Astrocyte (in vitro differentiated cells and primary cell): Measurements from ENCODE around the gene MFSD6. TPM values are rescaled to one million over a fixed set of nuclear protein-coding genes. Genes with fewer than 3 reads are reported as not detected.

ENCODE experiments used
- DNase-seq: peaks from one replicate; pipeline ENCODE4 v3.0.0-alpha.2; 2010; ENCODE audit warnings: low read depth
- FAIRE-seq: peaks from 2 replicates; lab custom pipeline; 2011; peaks lifted over from hg19 to GRCh38; lab: Jason Lieb, UNC
- H2AFZ ChIP-seq: 2 replicates; pipeline ENCODE4 v1.6.0; 2012; ENCODE audit warnings: low read depth, low read length, inconsistent platforms
- H3K27ac ChIP-seq: 2 replicates; pipeline ENCODE4 v1.5.1; 2011; ENCODE audit warnings: low read depth, low read length, inconsistent platforms
- H3K27me3 ChIP-seq: 2 replicates; pipeline ENCODE4 v1.6.0; 2011; ENCODE audit warnings: low read length, inconsistent platforms; ENCODE audit not compliant: insufficient read depth
- H3K36me3 ChIP-seq: 2 replicates; pipeline ENCODE4 v1.5.1; 2011; ENCODE audit warnings: low read length, inconsistent platforms; ENCODE audit not compliant: insufficient read depth
- H3K4me1 ChIP-seq: 2 replicates; pipeline ENCODE4 v1.5.1; 2011; ENCODE audit warnings: low read length, inconsistent platforms; ENCODE audit not compliant: insufficient read depth
- H3K4me2 ChIP-seq: 2 replicates; pipeline ENCODE4 v1.6.0; 2012; ENCODE audit warnings: low read length, inconsistent platforms
- H3K4me3 ChIP-seq: 2 replicates; pipeline ENCODE4 v1.5.1; 2011; ENCODE audit warnings: low read depth, mild to moderate bottlenecking, low read length, inconsistent platforms; ENCODE audit not compliant: insufficient read depth
- H3K79me2 ChIP-seq: 2 replicates; pipeline ENCODE4 v1.6.0; 2012; ENCODE audit warnings: mild to moderate bottlenecking, low read length, inconsistent platforms; ENCODE audit not compliant: insufficient read depth
- H3K9ac ChIP-seq: 2 replicates; pipeline ENCODE4 v1.6.0; 2012; ENCODE audit warnings: mild to moderate bottlenecking, low read length, inconsistent platforms
- H3K9me3 ChIP-seq: 2 replicates; pipeline ENCODE4 v1.5.1; 2012; ENCODE audit warnings: low read depth, mild to moderate bottlenecking, low read length, inconsistent platforms; ENCODE audit not compliant: insufficient read depth
- H4K20me1 ChIP-seq: 2 replicates; pipeline ENCODE4 v1.6.0; 2012; ENCODE audit warnings: low read length, inconsistent platforms; ENCODE audit not compliant: insufficient read depth
- H3K27ac Mint-ChIP-seq: one replicate; pipeline ENCODE4 v1.8.0; 2021; ENCODE audit warnings: mild to moderate bottlenecking, mixed read lengths; ENCODE audit not compliant: unreplicated experiment
- H3K27me3 Mint-ChIP-seq: one replicate; pipeline ENCODE4 v1.8.0; 2021; ENCODE audit warnings: low read depth, mixed read lengths; ENCODE audit not compliant: unreplicated experiment
- H3K36me3 Mint-ChIP-seq: one replicate; pipeline ENCODE4 v1.8.0; 2021; ENCODE audit warnings: low read depth, mixed read lengths; ENCODE audit not compliant: unreplicated experiment
- H3K4me1 Mint-ChIP-seq: one replicate; pipeline ENCODE4 v1.8.0; 2021; ENCODE audit warnings: low read depth, mixed read lengths; ENCODE audit not compliant: unreplicated experiment
- H3K4me3 Mint-ChIP-seq: one replicate; pipeline ENCODE4 v1.8.0; 2021; ENCODE audit warnings: mild to moderate bottlenecking, moderate library complexity, mixed read lengths; ENCODE audit not compliant: unreplicated experiment
- H3K9me3 Mint-ChIP-seq: one replicate; pipeline ENCODE4 v1.8.0; 2021; ENCODE audit warnings: mild to moderate bottlenecking, mixed read lengths; ENCODE audit not compliant: unreplicated experiment
- EZH2 ChIP-seq: IDR thresholded peaks from 2 replicates; pipeline ENCODE4 v1.6.1; 2012; ENCODE audit warnings: mild to moderate bottlenecking, low read length, inconsistent platforms; ENCODE audit not compliant: insufficient read depth
- total RNA-seq: library from RNA; stranded (reverse); gene quantifications from 2 replicates; pipeline ENCODE4 v1.2.1, GENCODE V29; 2021
- TF ChIP-seq, protein P1 (sequence below): IDR thresholded peaks from 2 replicates; pipeline ENCODE4 v1.5.1; 2011; ENCODE audit warnings: low read depth, mild to moderate bottlenecking, inconsistent platforms, low read length, moderate library complexity; ENCODE audit not compliant: insufficient read depth

MFSD6 gene
- total RNA-seq, 1 donor from 2014 or later = 2.7 TPM

DNA sequence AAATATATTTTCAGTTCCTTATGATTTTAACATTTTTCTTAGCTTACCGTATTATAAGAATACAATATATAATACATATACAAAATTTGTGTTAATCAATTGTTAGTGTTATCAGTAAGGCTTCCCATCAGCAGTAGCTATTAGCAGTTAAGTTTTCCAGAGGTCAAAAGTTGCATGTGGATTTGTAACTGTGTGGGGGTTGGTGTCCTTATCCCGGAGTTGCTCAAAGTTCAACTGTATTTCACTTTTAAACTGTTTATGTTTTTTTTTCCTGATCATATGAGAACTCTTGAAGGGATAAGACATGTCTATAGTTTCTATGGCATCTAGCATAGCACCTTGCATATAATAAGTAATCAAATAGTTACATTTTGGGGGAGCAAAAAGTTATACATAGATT is 11.9 kb upstream of the MFSD6 start:
- H3K27me3 Mint-ChIP-seq = peaks cover 7% of the 10 kb centered on the region
- no peak overlapping the region for H3K27ac ChIP-seq
- H3K79me2 ChIP-seq = no peaks in the 10 kb centered on the region
- no peak overlapping the region for H3K27ac Mint-ChIP-seq
- no peaks in the 10 kb centered on the region for H4K20me1 ChIP-seq
- H3K4me1 ChIP-seq = no peaks in the 10 kb centered on the region
- no peak overlapping the region for H3K4me3 ChIP-seq
- H3K36me3 ChIP-seq = no peaks in the 10 kb centered on the region
- DNase-seq (no peak), FAIRE-seq (no peak)
- H3K4me3 Mint-ChIP-seq = no peak overlapping the region
- no peaks in the 10 kb centered on the region for H3K4me1 Mint-ChIP-seq
- H3K9ac ChIP-seq = no peak overlapping the region
- H3K9me3 ChIP-seq = no peaks in the 10 kb centered on the region
- H2AFZ ChIP-seq = no peak overlapping the region
- H3K27me3 ChIP-seq = peaks cover 3% of the 10 kb centered on the region
- H3K4me2 ChIP-seq = no peak overlapping the region
- H3K36me3 Mint-ChIP-seq = no peaks in the 10 kb centered on the region
- no peak for TF ChIP-seq EZH2
- H3K9me3 Mint-ChIP-seq = no peaks in the 10 kb centered on the region

DNA sequence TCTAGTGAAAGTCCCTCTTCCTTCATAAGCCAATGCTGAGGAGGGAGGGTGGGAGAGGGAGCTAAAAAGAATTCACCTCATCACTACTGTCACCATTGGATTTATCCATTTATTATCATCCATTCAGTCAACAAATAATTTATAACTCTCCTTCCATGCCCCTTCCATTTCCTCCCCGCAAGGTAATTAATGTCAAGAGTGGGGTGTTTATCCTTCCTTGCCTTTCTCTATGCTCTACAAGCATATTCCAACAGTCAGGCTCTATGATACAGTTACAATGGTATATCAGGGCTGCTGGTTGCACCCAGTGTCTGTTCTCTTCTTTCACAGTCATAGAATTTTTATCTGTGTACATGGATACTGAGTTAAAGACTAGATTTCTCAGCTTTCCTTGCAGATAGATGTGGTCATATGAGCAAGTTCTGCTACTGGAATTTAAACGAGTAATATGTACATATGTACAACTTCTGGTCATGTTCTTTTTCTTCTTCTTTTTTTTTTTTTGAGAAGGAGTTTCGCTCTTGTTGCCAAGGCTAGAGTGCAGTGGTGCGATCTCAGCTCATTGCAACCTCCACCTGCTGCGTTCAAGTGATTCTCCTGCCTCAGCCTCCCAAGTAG is 5.1 kb upstream of the MFSD6 start:
- Mint-ChIP-seq H3K4me3 (no peak overlapping the region), H3K36me3 (no peaks in the 10 kb centered on the region), H3K27me3 (no peaks in the 10 kb centered on the region), H3K4me1 (no peaks in the 10 kb centered on the region), H3K27ac (no peak overlapping the region), H3K9me3 (no peaks in the 10 kb centered on the region)
- Histone ChIP-seq H3K9ac (no peak overlapping the region), H3K9me3 (no peaks in the 10 kb centered on the region), H3K4me2 (no peak overlapping the region), H3K27me3 (peaks cover 14% of the 10 kb centered on the region), H4K20me1 (no peaks in the 10 kb centered on the region), H2AFZ (no peak overlapping the region), H3K4me1 (peaks cover 7% of the 10 kb centered on the region), H3K79me2 (no peaks in the 10 kb centered on the region), H3K4me3 (no peak overlapping the region), H3K27ac (no peak overlapping the region), H3K36me3 (no peaks in the 10 kb centered on the region)
- FAIRE-seq (no peak), DNase-seq (no peak)
- TF ChIP-seq, protein P1, sequence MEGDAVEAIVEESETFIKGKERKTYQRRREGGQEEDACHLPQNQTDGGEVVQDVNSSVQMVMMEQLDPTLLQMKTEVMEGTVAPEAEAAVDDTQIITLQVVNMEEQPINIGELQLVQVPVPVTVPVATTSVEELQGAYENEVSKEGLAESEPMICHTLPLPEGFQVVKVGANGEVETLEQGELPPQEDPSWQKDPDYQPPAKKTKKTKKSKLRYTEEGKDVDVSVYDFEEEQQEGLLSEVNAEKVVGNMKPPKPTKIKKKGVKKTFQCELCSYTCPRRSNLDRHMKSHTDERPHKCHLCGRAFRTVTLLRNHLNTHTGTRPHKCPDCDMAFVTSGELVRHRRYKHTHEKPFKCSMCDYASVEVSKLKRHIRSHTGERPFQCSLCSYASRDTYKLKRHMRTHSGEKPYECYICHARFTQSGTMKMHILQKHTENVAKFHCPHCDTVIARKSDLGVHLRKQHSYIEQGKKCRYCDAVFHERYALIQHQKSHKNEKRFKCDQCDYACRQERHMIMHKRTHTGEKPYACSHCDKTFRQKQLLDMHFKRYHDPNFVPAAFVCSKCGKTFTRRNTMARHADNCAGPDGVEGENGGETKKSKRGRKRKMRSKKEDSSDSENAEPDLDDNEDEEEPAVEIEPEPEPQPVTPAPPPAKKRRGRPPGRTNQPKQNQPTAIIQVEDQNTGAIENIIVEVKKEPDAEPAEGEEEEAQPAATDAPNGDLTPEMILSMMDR = no peak
- no peak for TF ChIP-seq EZH2

DNA sequence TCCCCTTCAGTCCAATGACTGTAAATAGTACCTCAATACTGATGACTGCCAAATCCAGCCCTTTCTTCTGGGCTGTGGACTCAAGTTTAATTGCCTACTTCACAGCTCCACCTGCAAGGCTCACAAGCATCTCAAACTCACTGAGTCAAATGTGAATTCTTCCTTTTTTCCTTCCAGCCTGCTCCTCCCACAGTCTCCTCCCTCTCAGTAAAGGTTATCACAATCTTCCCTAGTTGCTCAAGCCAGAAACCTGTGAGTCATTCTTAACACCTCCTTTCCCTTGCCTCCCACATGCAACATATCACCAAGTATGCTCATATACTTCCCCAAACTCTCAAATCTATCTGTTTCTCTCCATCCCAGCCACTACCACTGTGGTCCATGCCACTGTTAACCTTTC is 3.7 kb upstream of the MFSD6 start:
- H3K27ac Mint-ChIP-seq = no peak overlapping the region
- Histone ChIP-seq H3K4me1 (peaks cover 7% of the 10 kb centered on the region), H3K27me3 (peaks cover 21% of the 10 kb centered on the region), H3K79me2 (no peaks in the 10 kb centered on the region), H3K9ac (no peak overlapping the region), H3K9me3 (no peaks in the 10 kb centered on the region), H3K4me3 (no peak overlapping the region), H3K27ac (no peak overlapping the region), H2AFZ (no peak overlapping the region), H3K4me2 (no peak overlapping the region), H4K20me1 (no peaks in the 10 kb centered on the region), H3K36me3 (no peaks in the 10 kb centered on the region)
- H3K9me3 Mint-ChIP-seq = no peaks in the 10 kb centered on the region
- no peak for TF ChIP-seq EZH2
- TF ChIP-seq, protein P1 = no peak
- peak; percentile 49 for DNase-seq
- no peaks in the 10 kb centered on the region for H3K36me3 Mint-ChIP-seq
- H3K4me1 Mint-ChIP-seq = no peaks in the 10 kb centered on the region
- H3K27me3 Mint-ChIP-seq = peaks cover 7% of the 10 kb centered on the region
- no peak overlapping the region for H3K4me3 Mint-ChIP-seq
- FAIRE-seq = no peak
